Cardiac muscle cell (in vitro differentiated cells and primary cell): ENCODE measurements around the gene GABRA5. TPM values are rescaled to one million over a fixed set of nuclear protein-coding genes. Genes with fewer than 3 reads are reported as not detected.

Experiments used
- DNase-seq, 2 donors: peaks; one replicate each; pipeline versions ENCODE4 v3.0.0 to v3.0.0-alpha.2; 2010 to 2017; ENCODE audit warnings: low read depth in 1 of 2, low spot score in 1 of 2
- H3K27ac ChIP-seq: fragments of 200-600 bp; sonication (generic); 2 replicates; pipeline ENCODE4 v1.5.1; 2016
- H3K27me3 ChIP-seq: fragments of 200-600 bp; sonication (generic); 2 replicates; pipeline ENCODE4 v1.6.0; 2016; ENCODE audit warnings: control low read depth
- H3K36me3 ChIP-seq: fragments of 200-600 bp; sonication (generic); 2 replicates; pipeline ENCODE4 v1.5.1; 2016; ENCODE audit warnings: control low read depth
- H3K4me1 ChIP-seq: fragments of 200-600 bp; sonication (generic); 2 replicates; pipeline ENCODE4 v1.8.1; 2017; ENCODE audit warnings: low read depth, mild to moderate bottlenecking, mixed run types
- H3K4me3 ChIP-seq: fragments of 200-600 bp; sonication (generic); 2 replicates; pipeline ENCODE4 v1.5.1; 2016; ENCODE audit warnings: mild to moderate bottlenecking
- H3K9me3 ChIP-seq: fragments of 200-600 bp; sonication (generic); 2 replicates; pipeline ENCODE4 v1.5.1; 2017; ENCODE audit warnings: low read depth, mild to moderate bottlenecking, control low read depth
- CTCF ChIP-seq: IDR thresholded peaks from 2 replicates; pipeline ENCODE4 v1.5.1; 2012; ENCODE audit warnings: low read depth, mild to moderate bottlenecking, low read length
- polyA plus RNA-seq: library from polyadenylated mRNA; unstranded; fragments of >200 nt; fragmentation: Nextera tagmentation; extraction: Ambion mirVana; gene quantifications from 2 replicates; pipeline ENCODE4 v1.2.1, GENCODE V29; 2016
- total RNA-seq: library from RNA; depleted of rRNA; stranded (reverse); fragments of >200 nt; gene quantifications from 2 replicates; pipeline ENCODE4 v1.2.3, GENCODE V29; 2016

Gene GABRA5
- total and polyA plus RNA-seq, 2 experiments from 2014 or later, result 0.10 TPM; not detected in 1

- no peak for DNase-seq
- Histone ChIP-seq H3K27ac (no peak overlapping the region), H3K4me1 (no peaks in the 10 kb centered on the region), H3K27me3 (no peaks in the 10 kb centered on the region), H3K36me3 (no peaks in the 10 kb centered on the region), H3K9me3 (no peaks in the 10 kb centered on the region), H3K4me3 (no peak overlapping the region)
- no peak for TF ChIP-seq CTCF
Measured at GRCh38 chr15:26842391-26842790, 24.5 kb upstream of the GABRA5 start.

- DNase-seq, result no peak
- no peaks in the 10 kb centered on the region for H3K9me3 ChIP-seq
- no peak overlapping the region for H3K27ac ChIP-seq
- TF ChIP-seq CTCF, result no peak
- no peaks in the 10 kb centered on the region for H3K4me1 ChIP-seq
- H3K27me3 ChIP-seq, result no peaks in the 10 kb centered on the region
- no peaks in the 10 kb centered on the region for H3K36me3 ChIP-seq
- no peak overlapping the region for H3K4me3 ChIP-seq
Measured at GRCh38 chr15:26844901-26845300, 22.0 kb upstream of the GABRA5 start.

GRCh38 chr15:26848498-26848897, 18.4 kb upstream of the GABRA5 start:
- Histone ChIP-seq H3K27ac (no peak overlapping the region), H3K36me3 (no peaks in the 10 kb centered on the region), H3K27me3 (no peaks in the 10 kb centered on the region), H3K4me3 (no peak overlapping the region), H3K9me3 (no peaks in the 10 kb centered on the region), H3K4me1 (no peaks in the 10 kb centered on the region)
- no peak for DNase-seq
- no peak for TF ChIP-seq CTCF

GRCh38 chr15:26850161-26850560, 16.7 kb upstream of the GABRA5 start:
- DNase-seq, result no peak
- Histone ChIP-seq H3K27ac (no peak overlapping the region), H3K36me3 (no peaks in the 10 kb centered on the region), H3K27me3 (no peaks in the 10 kb centered on the region), H3K4me1 (no peaks in the 10 kb centered on the region), H3K4me3 (no peak overlapping the region), H3K9me3 (no peaks in the 10 kb centered on the region)
- no peak for TF ChIP-seq CTCF

- Histone ChIP-seq H3K27ac (no peak overlapping the region), H3K36me3 (no peaks in the 10 kb centered on the region), H3K4me3 (no peak overlapping the region), H3K4me1 (no peaks in the 10 kb centered on the region), H3K9me3 (no peaks in the 10 kb centered on the region), H3K27me3 (no peaks in the 10 kb centered on the region)
- no peak for DNase-seq
- no peak for TF ChIP-seq CTCF
Measured at GRCh38 chr15:26852980-26853379, 13.9 kb upstream of the GABRA5 start.

- H3K4me1 ChIP-seq, result no peaks in the 10 kb centered on the region
- no peak for TF ChIP-seq CTCF
- H3K27ac ChIP-seq, result no peak overlapping the region
- H3K27me3 ChIP-seq, result no peaks in the 10 kb centered on the region
- no peaks in the 10 kb centered on the region for H3K9me3 ChIP-seq
- H3K36me3 ChIP-seq, result no peaks in the 10 kb centered on the region
- no peak for DNase-seq
- no peak overlapping the region for H3K4me3 ChIP-seq
Measured at GRCh38 chr15:26854435-26854834, 12.4 kb upstream of the GABRA5 start.
